Measurements from ENCODE around the gene ABCC8.

ABCC8 gene

DNA sequence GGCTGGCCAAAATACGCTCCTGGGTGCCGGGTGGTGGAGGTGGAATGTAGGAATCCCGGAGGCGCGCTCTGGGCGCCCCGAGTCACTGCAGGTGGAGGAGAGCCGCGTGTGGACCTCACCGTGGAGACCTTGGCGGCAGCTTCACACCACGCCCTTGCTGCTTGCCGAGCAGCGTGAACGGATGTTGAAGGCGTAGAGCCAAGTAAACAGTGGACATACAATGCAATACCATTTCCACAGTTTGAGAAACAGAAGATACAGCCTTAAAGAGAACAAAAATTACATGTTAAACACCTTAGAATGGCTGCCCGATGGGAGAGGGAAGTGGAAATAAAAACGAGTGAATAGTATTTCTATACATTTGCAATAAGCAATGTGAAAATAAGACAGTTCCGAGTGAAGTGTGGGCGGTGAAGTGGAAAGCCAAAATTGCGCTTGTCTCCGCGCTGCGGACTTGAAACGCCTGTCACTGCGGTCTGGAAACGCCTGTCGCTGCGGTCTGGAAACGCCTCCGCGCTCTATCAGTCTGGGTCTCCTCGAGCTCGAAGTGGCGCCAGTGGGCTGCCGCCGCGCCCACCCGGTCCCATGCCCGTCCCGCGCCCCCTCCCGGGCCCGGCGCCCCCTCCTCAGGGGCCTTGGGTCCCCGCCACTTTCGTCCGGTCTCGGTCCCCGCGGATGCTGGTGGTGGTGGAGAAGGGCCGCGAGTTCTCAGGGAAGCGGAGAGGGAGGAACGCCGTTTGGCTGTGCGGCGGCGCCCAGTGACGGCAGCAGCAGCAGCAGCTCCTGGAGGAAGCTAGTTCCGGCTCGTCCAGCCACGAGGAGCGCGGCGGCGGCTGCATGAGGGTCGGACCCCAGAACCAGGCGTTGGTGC is 123.5 kb downstream of the ABCC8 start:
- H3K4me3 ChIP-seq (ENCODE audit: low read depth, low read length): peak overlapping the region; percentile 75

DNA sequence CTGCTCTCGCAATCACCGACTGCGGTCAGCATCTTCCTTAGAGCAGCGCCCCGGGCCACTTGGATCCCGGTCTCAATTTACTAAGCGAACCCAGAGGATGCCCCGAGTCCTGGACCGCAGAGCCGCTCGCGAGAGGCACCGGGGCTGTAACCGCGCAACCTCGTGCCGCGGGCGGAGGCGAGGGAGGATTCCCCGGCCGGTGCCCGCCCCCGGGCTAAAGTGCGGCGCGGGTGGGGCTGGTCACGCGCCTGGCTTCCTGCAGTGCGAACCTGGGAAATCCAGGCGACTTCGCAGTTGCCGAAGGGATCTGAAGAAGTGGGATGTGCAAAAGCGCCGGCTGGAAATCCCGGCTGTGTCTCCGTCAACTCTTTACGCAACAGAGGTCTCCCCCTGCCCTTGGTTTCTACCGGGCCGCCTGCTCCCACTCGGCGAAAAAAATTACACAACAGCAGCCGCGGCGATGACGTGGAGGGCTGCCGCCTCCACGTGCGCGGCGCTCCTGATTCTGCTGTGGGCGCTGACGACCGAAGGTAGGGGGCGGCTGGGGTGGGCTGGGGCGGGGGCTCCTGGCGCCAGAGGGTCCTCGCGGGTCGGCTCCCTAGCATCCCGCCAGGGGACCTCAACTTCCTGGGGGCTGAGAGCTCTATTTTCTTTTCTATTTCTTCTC is 125.0 kb downstream of the ABCC8 start, which contains the start of gene NCR3LG1:
Gene NCR3LG1, plus strand, starts transcription at position 291 of the 667 bp plus-strand sequence. Its CDS starts 170 bp downstream, at position 461.
- TF ChIP-seq, protein P1, sequence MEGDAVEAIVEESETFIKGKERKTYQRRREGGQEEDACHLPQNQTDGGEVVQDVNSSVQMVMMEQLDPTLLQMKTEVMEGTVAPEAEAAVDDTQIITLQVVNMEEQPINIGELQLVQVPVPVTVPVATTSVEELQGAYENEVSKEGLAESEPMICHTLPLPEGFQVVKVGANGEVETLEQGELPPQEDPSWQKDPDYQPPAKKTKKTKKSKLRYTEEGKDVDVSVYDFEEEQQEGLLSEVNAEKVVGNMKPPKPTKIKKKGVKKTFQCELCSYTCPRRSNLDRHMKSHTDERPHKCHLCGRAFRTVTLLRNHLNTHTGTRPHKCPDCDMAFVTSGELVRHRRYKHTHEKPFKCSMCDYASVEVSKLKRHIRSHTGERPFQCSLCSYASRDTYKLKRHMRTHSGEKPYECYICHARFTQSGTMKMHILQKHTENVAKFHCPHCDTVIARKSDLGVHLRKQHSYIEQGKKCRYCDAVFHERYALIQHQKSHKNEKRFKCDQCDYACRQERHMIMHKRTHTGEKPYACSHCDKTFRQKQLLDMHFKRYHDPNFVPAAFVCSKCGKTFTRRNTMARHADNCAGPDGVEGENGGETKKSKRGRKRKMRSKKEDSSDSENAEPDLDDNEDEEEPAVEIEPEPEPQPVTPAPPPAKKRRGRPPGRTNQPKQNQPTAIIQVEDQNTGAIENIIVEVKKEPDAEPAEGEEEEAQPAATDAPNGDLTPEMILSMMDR (IDR thresholded peaks at IDR 0.05; ENCODE audit: low read depth, low read length): no peak
- peak within 1 kb of the TSS; percentile 75 for H3K4me3 ChIP-seq (ENCODE audit: low read depth, low read length)

More for the DNA sequence above, 123.5 kb downstream of the ABCC8 start:
- TF ChIP-seq, protein P1 (IDR thresholded peaks at IDR 0.05; ENCODE audit: low read depth, low read length): no peak

DNA sequence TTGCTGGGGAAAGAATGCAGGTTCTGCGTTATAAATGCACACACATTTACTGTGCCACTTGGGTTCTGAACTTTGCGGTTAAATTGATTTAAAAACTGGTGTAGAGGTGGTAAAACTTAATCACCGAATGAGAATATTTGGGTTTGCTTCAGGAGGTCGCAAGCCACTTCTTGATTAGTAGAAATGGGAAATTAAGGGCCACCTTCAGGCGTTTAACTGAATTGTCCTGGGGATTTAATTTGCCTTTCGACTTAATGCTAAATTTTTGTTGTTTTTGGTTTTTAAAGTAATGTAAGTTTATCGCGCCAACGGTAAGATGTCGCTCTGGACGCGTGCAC is 125.5 kb downstream of the ABCC8 start:
- TF ChIP-seq, protein P1 (IDR thresholded peaks at IDR 0.05; ENCODE audit: low read depth, low read length): 0 out of 2 replicates have a peak, but pooled peaks have one; percentile 15
- peak overlapping the region; percentile 75 for H3K4me3 ChIP-seq (ENCODE audit: low read depth, low read length)

DNA sequence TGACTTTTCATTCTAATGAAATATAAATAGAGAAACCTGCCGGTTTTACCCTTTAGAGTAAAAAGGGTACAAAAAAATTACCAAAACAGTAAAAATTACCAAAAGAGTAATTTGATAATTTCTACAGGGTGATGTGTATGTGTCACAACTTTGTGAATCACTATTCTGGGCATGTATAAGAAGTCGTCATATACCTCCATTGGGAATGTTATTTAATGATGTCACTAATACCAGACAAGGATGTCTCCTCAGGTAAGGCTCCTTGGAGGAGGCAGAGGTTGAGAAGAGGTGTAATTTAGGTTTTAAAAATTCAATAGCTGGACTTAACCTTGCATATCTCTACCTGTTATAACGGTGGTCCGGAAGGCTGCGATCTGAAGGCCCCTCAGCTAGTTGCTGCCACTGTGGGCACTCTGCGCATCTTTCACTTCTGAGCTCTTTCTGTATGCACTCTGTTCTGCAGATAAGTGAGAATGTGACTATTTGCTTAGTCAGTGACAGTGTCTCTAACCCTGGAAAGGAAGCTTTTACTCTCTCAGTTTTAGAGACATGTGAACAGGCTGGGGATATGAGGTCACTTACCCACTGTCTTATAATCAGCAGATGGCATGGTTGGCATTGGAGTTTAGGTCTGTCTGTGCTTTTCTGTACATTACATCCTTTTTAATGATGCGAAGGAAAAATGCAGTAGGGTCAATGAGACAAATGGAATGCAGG is 126.0 kb downstream of the ABCC8 start:
- H3K4me3 ChIP-seq (ENCODE audit: low read depth, low read length): no peak overlapping the region
- TF ChIP-seq, protein P1 (IDR thresholded peaks at IDR 0.05; ENCODE audit: low read depth, low read length): no peak

DNA sequence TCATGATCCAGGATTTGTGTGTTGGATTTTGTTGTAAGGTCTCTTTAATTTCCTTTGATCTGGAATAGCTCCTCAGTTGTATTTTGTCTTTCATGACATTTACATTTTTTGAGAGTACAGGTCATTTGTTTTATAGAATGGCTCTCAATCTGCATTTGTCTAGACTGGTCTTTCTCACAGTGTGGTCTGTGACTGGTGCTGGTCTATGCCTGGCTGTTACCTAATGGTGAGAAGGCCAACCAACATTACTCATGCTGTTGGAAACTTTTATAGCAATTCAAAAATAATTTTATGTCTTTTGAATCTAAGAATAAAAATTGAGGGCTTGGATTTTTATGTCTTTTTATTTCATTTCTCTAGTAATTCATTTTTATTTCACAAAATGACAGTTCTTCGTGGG is 129.0 kb downstream of the ABCC8 start:
- no peak overlapping the region for H3K4me3 ChIP-seq (ENCODE audit: low read depth, low read length)
- TF ChIP-seq, protein P1 (IDR thresholded peaks at IDR 0.05; ENCODE audit: low read depth, low read length): no peak

DNA sequence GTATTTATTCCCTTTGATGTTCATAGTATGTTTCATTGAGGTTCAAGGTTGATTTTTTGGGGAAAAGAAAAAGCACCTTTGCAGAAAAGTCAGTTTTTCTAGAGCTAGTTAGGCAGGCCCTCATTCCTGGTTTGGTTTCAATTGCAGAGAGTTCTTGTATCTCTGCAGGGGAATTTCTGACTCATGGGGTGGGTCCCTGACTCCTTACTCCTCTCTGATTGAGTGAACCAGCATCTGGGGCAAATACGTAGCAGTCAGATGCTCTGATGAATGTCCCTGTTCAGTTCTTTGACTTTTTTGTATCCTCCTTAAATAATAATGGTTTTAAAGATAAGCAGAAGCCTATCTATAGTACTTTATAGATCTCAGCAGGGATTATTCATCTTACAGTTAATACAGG is 132.7 kb downstream of the ABCC8 start:
- no peak overlapping the region for H3K4me3 ChIP-seq (ENCODE audit: low read depth, low read length)
- TF ChIP-seq, protein P1 (IDR thresholded peaks at IDR 0.05; ENCODE audit: low read depth, low read length): no peak
